IMR-90 (cell line): Measurements from ENCODE around the gene EIF4G3.

Experiments
- CEBPB ChIP-seq: IDR thresholded peaks from 2 replicates; pipeline ENCODE4 v1.6.1; 2012; ENCODE audit warnings: low read depth, low read length, improper control_type of control experiment
- CHD1 ChIP-seq: IDR thresholded peaks from 2 replicates; pipeline ENCODE4 v1.6.1; 2012; ENCODE audit warnings: low read depth, low read length, improper control_type of control experiment
- NFE2L2 ChIP-seq: fragments of 150-350 bp; IDR thresholded peaks from 2 replicates; pipeline ENCODE4 v1.6.1; 2016; ENCODE audit warnings: low read depth, mild to moderate bottlenecking, low read length
- POLR2A ChIP-seq: IDR thresholded peaks from 2 replicates; pipeline ENCODE4 v1.6.1; 2012; ENCODE audit warnings: mild to moderate bottlenecking, low read depth, low read length
- RAD21 ChIP-seq: IDR thresholded peaks from 2 replicates; pipeline ENCODE4 v1.6.1; 2012; ENCODE audit warnings: low read length, improper control_type of control experiment
- RCOR1 ChIP-seq: IDR thresholded peaks from 2 replicates; pipeline ENCODE4 v1.6.1; 2012; ENCODE audit warnings: mild to moderate bottlenecking, low read length, improper control_type of control experiment; ENCODE audit not compliant: insufficient replicate concordance
- RFX5 ChIP-seq: IDR thresholded peaks from 2 replicates; pipeline ENCODE4 v1.8.0; 2012; ENCODE audit warnings: low read depth, mild to moderate bottlenecking, low read length, moderate library complexity
- TF ChIP-seq, protein P1 (sequence below): conservative IDR thresholded peaks from 2 replicates; pipeline ENCODE4 v1.5.1; 2012; ENCODE audit warnings: mild to moderate bottlenecking, low read depth, low read length, improper control_type of control experiment

DNA sequence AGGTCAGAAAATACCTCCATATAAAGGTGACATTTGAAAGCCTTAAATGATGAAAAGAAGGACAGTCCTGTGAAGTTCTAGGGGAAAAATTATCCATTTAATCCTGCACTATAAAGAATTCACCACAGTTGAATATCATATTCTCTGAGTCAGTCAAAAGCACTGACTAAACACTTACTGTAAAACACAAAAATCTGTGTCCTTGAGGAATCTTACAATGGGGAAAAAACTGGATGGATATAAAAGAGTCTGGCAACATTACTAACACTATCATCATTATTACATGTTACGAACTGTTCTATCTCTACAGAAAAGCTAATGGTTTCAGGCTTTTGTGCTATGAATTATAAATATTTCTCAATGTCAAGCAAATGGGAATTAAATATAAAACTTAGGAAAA lies 347.2 kb downstream of the EIF4G3 start:
- TF ChIP-seq, protein P1, sequence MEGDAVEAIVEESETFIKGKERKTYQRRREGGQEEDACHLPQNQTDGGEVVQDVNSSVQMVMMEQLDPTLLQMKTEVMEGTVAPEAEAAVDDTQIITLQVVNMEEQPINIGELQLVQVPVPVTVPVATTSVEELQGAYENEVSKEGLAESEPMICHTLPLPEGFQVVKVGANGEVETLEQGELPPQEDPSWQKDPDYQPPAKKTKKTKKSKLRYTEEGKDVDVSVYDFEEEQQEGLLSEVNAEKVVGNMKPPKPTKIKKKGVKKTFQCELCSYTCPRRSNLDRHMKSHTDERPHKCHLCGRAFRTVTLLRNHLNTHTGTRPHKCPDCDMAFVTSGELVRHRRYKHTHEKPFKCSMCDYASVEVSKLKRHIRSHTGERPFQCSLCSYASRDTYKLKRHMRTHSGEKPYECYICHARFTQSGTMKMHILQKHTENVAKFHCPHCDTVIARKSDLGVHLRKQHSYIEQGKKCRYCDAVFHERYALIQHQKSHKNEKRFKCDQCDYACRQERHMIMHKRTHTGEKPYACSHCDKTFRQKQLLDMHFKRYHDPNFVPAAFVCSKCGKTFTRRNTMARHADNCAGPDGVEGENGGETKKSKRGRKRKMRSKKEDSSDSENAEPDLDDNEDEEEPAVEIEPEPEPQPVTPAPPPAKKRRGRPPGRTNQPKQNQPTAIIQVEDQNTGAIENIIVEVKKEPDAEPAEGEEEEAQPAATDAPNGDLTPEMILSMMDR = no peak
- TF ChIP-seq POLR2A (no peak), NFE2L2 (no peak), RFX5 (no peak), RAD21 (no peak), CHD1 (no peak), CEBPB (no peak), RCOR1 (no peak)
